HepG2 (cell line): ENCODE results near the gene CCDC7. TPM values are rescaled to one million over a fixed set of nuclear protein-coding genes. Genes with fewer than 3 reads are reported as not detected.

ENCODE experiments used
- ATAC-seq: fragments of 200-7000 bp; cut with Tn5 transposase; 3 replicates; pipeline ENCODE4 v1.9.1; 2020; ENCODE audit warnings: mild to moderate bottlenecking, moderate library complexity
- BruUV-seq: library from RNA; stranded (reverse); fragments of 400-500 nt; replicated peaks from 2 replicates; lab custom pipeline; 2021; lab: Mats Ljungman, UMichigan
- CTCF ChIA-PET: fragments of 300-600 bp; formaldehyde crosslinking; extraction: SDS; loops from one replicate; lab custom pipeline; 2021; ENCODE audit warnings: low total read pairs, inconsistent platforms, low intra/inter-chr PET ratio; lab: Yijun Ruan, JAX
- POLR2A ChIA-PET: fragments of 350-600 bp; sonication (Branson Sonifier 250); formaldehyde crosslinking; loops from one replicate; lab custom pipeline; 2020; ENCODE audit warnings: antibody characterized with exemption, inconsistent platforms; lab: Yijun Ruan, JAX
- DNase-seq: peaks from one replicate; pipeline ENCODE4 v3.0.0-alpha.2; 2015; ENCODE audit warnings: low spot score
- FAIRE-seq: peaks from 3 replicates; lab custom pipeline; 2011; peaks lifted over from hg19 to GRCh38; lab: Jason Lieb, UNC
- H2AFZ ChIP-seq: one replicate; pipeline ENCODE4 v1.6.1; 2011; ENCODE audit warnings: low read length, inconsistent platforms
- H3K27ac ChIP-seq: fragments of 300-600 bp; 3 replicates; pipeline ENCODE4 v1.8.0; 2011; ENCODE audit warnings: mixed run types, mild to moderate bottlenecking, mixed read lengths, low read length, inconsistent platforms; ENCODE audit not compliant: insufficient read depth; ENCODE audit errors: extremely low read length
- H3K27me3 ChIP-seq, 2 experiments: fragments of 200-600 bp in 1 of 2; 2 replicates in 1 of 2; 3 replicates in 1 of 2; pipeline versions ENCODE4 v1.6.0 to v1.8.0; 2011; ENCODE audit warnings: low read length in 2 of 2, mild to moderate bottlenecking in 2 of 2, moderate library complexity in 2 of 2, inconsistent platforms in 1 of 2; ENCODE audit not compliant: insufficient read depth in 2 of 2, control insufficient read depth in 1 of 2
- H3K36me3 ChIP-seq, 2 experiments: fragments of 200-600 bp in 1 of 2; replicated peaks in 1 of 2; 2 replicates in 1 of 2; 3 replicates in 1 of 2; pipeline versions ENCODE4 v1.5.1 to v1.8.0; 2011; ENCODE audit warnings: low read length in 2 of 2, inconsistent platforms in 1 of 2; ENCODE audit not compliant: insufficient read depth in 2 of 2, control insufficient read depth in 1 of 2
- H3K4me1 ChIP-seq: 2 replicates; pipeline ENCODE4 v1.5.1; 2012; ENCODE audit warnings: low read length, inconsistent platforms; ENCODE audit not compliant: insufficient read depth
- H3K4me2 ChIP-seq: 2 replicates; pipeline ENCODE4 v1.6.0; 2011; ENCODE audit warnings: low read depth, low read length, inconsistent platforms
- H3K4me3 ChIP-seq, 3 experiments: fragments of 200-600 bp in 1 of 3; sonication (generic), shearing (Covaris generic) in 1 of 3; replicated peaks in 1 of 3; 2 replicates each; pipeline ENCODE4 v1.5.1; 2011 to 2016; ENCODE audit warnings: low read length in 3 of 3, inconsistent platforms in 2 of 3, low read depth in 2 of 3, mild to moderate bottlenecking in 2 of 3, control low read depth in 1 of 3, mixed read lengths in 1 of 3; ENCODE audit not compliant: insufficient read depth in 1 of 3
- H3K79me2 ChIP-seq: one replicate; pipeline ENCODE4 v1.6.1; 2011; ENCODE audit warnings: low read length, inconsistent platforms; ENCODE audit not compliant: insufficient read depth
- H3K9ac ChIP-seq: 2 replicates; pipeline ENCODE4 v1.6.0; 2011; ENCODE audit warnings: mild to moderate bottlenecking, low read depth, low read length, inconsistent platforms; ENCODE audit not compliant: insufficient read depth
- H3K9me3 ChIP-seq: 2 replicates; pipeline ENCODE4 v1.5.1; 2012; ENCODE audit warnings: mild to moderate bottlenecking, low read length
- H4K20me1 ChIP-seq: 2 replicates; pipeline ENCODE4 v1.6.0; 2011; ENCODE audit warnings: inconsistent platforms, mild to moderate bottlenecking, low read length, moderate library complexity; ENCODE audit not compliant: insufficient read depth
- CBFB ChIP-seq: sonication (generic); formaldehyde crosslinking; IDR thresholded peaks from 2 replicates; pipeline ENCODE4 v1.4.0; 2020; ENCODE audit warnings: missing genetic modification reagents
- HNF4A ChIP-seq: sonication (generic); formaldehyde crosslinking; IDR thresholded peaks from 2 replicates; pipeline ENCODE4 v1.4.0; 2020; ENCODE audit warnings: missing genetic modification reagents
- RARA ChIP-seq: IDR thresholded peaks from 2 replicates; pipeline ENCODE4 v1.6.1; 2016; ENCODE audit warnings: missing genetic modification reagents, missing compliant biosample characterization
- SPEN ChIP-seq: sonication (generic); formaldehyde crosslinking; IDR thresholded peaks from 2 replicates; pipeline ENCODE4 v1.5.1; 2020; ENCODE audit warnings: low read depth, mild to moderate bottlenecking, missing genetic modification reagents
- ZNF121 ChIP-seq: sonication (generic); formaldehyde crosslinking; IDR thresholded peaks from 2 replicates; pipeline ENCODE4 v1.5.0; 2020; ENCODE audit warnings: mild to moderate bottlenecking, missing genetic modification reagents
- WGBS: methylation state at CpG from one replicate; pipeline ENCODE4 v1.1.6; 2017; ENCODE audit warnings: low lambda C conversion rate; 5-methylcytosine and 5-hydroxymethylcytosine counted together
- in situ Hi-C: cut with HindIII; loops from 2 replicates; pipeline ENCODE4 v1.10.0; 2017; ENCODE audit warnings: low pct_unique_long_range_greater_than_20kb; ENCODE audit not compliant: extremely low pct_ligation_motif_present
- intact Hi-C: fragments of 100-400 bp; cut with micrococcal nuclease; formaldehyde crosslinking; loops from one replicate; pipeline ENCODE4 v1.10.0; 2022; ENCODE audit not compliant: unreplicated experiment
- polyA plus RNA-seq, 8 experiments: library from polyadenylated mRNA; depleted of rRNA in 3 of 8; stranded (reverse) in 7 of 8; unstranded in 1 of 8; fragments of >200 nt; fragmentation: Illumina TruSeq in 4 of 8; extraction: Trizol in 4 of 8; gene quantifications; 2 replicates each; pipeline versions ENCODE4 v1.2.1 to v1.2.3, GENCODE V29; 2011 to 2016; ENCODE audit warnings: low read depth in 4 of 8, missing spikeins in 1 of 8, mixed read lengths in 1 of 8; ENCODE audit not compliant: insufficient read depth in 1 of 8
- total RNA-seq, 5 experiments: library from RNA; depleted of rRNA; stranded (reverse); fragments of >200 nt; fragmentation: Illumina TruSeq; extraction: Trizol; gene quantifications; 2 replicates each; pipeline ENCODE4 v1.2.3, GENCODE V29; 2016; ENCODE audit warnings: low read depth in 1 of 5

Gene CCDC7
- total and polyA plus RNA-seq, 2 of the 13 experiments (the other 11 are each of a cell fraction or from before 2014, with no cell fraction given) = 0.40 to 1.8 TPM

DNA sequence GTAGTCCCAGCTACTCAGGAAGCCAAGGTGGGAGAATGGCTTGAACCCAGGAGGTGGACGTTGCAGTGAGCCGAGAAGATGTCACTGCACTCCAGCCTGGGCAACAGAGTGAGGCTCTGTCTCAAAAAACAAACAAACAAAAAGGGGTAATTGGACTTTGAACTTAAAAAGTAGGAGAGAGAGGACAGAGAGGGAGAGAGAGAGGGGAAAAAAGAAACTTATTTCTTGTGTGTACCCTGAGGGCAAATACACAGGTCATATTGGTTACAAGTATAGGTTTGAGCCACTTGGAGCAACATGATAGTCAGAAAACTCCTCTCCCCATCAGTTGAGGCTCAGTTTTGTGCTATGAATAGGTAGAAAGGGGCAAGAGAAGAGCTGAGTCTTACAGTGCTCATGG is 42.8 kb upstream of the CCDC7 start:
- POLR2A ChIA-PET = no interaction called here
- Histone ChIP-seq H3K36me3 (no peaks in the 10 kb centered on the region), H3K9me3 (no peaks in the 10 kb centered on the region), H3K27me3 (no peaks in the 10 kb centered on the region), H3K4me2 (peak overlapping the region; percentile 37), H4K20me1 (no peaks in the 10 kb centered on the region)
- no peak for FAIRE-seq
- intact Hi-C loops (no loop called here), in situ Hi-C loops (no loop called here)
- no peak for TF ChIP-seq CBFB (CRISPR knock-in tag)
- TF ChIP-seq HNF4A (CRISPR knock-in tag) = peak; percentile 41; the same call in 1 of the 2 replicates
- peak; percentile 47 for TF ChIP-seq ZNF121
- 0 out of 2 replicates have a peak, but pooled peaks have one; percentile 11 for TF ChIP-seq RARA (CRISPR knock-in tag)
- TF ChIP-seq, all 625 proteins: peak for 3
- Histone ChIP-seq H3K79me2 (no peaks in the 10 kb centered on the region), H2AFZ (no peak overlapping the region), H3K4me1 (peaks cover 21% of the 10 kb centered on the region), H3K9ac (no peak overlapping the region), H3K27ac (no peak overlapping the region), H3K4me3 (no peak overlapping the region)
- CTCF ChIA-PET = no interaction called here
- ATAC-seq = peak; percentile 48
- no TSS peak for BruUV-seq
- WGBS = 0% methylated on average over 2 of the region's 2 CpGs
- DNase-seq = no peak

DNA sequence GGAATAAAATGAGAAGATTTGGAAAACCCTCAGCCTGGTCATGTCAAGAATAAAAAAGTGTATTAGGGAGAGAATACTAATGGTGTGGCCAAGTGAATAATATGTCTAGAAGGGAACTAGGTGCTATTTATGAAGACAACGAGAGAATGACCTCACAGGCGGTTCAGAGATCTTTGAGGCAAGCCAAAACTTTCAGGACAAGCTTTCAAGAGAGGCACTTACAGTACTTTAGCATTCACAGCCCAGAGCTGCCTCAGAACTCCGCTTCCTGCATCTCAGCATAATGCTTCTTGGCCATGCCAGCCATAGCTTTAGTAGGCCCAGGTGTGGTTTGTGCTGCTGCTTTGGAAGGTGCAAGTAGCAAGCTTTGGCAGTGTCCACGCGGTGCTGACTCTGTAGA is 37.2 kb upstream of the CCDC7 start:
- Histone ChIP-seq H4K20me1 (no peaks in the 10 kb centered on the region), H3K9me3 (no peaks in the 10 kb centered on the region), H3K79me2 (no peaks in the 10 kb centered on the region), H2AFZ (no peak overlapping the region), H3K27me3 (no peaks in the 10 kb centered on the region; a peak in 1 of 5 replicates), H3K4me3 (no peak overlapping the region), H3K36me3 (no peaks in the 10 kb centered on the region), H3K4me1 (peaks cover 4% of the 10 kb centered on the region), H3K4me2 (no peak overlapping the region), H3K9ac (no peak overlapping the region)
- intact Hi-C loops (no loop called here), in situ Hi-C loops (no loop called here)
- CTCF ChIA-PET = no interaction called here
- WGBS = 56% methylated on average over 4 of the region's 5 CpGs
- FAIRE-seq = no peak
- no TSS peak for BruUV-seq
- DNase-seq = no peak
- TF ChIP-seq SPEN (CRISPR knock-in tag) = no peak
- TF ChIP-seq, all 625 proteins: peak for 0
- no peak for ATAC-seq
- H3K27ac ChIP-seq = no peak overlapping the region
- POLR2A ChIA-PET = no interaction called here
